SK-N-SH treated with all-trans-retinoic acid at 6 μM for 48 hours (cell line): ENCODE measurements around the gene CSF1R.

Experiments
- ARNTL ChIP-seq: fragments of 450-650 bp; formaldehyde crosslinking; IDR thresholded peaks from 2 replicates; pipeline ENCODE4 v1.5.0; 2020; ENCODE audit warnings: low read depth, mild to moderate bottlenecking, moderate library complexity, borderline replicate concordance
- CREB5 ChIP-seq: fragments of 250-450 bp; sonication (Bioruptor Pico); IDR thresholded peaks from 2 replicates; pipeline ENCODE4 v1.5.1; 2020; ENCODE audit warnings: low read depth, mild to moderate bottlenecking, moderate library complexity
- CSDC2 ChIP-seq: fragments of 250-450 bp; sonication (Bioruptor Pico); IDR thresholded peaks from 2 replicates; pipeline ENCODE4 v1.5.0; 2020; ENCODE audit warnings: mild to moderate bottlenecking, moderate library complexity
- ESRRG ChIP-seq: fragments of 250-450 bp; sonication (Bioruptor Pico); IDR thresholded peaks from 2 replicates; pipeline ENCODE4 v1.6.1; 2021; ENCODE audit warnings: mild to moderate bottlenecking
- RARB ChIP-seq: fragments of 250-450 bp; sonication (Bioruptor Pico); IDR thresholded peaks from 2 replicates; pipeline ENCODE4 v1.8.0; 2021; ENCODE audit warnings: mild to moderate bottlenecking, moderate library complexity
- SNAI2 ChIP-seq: fragments of 250-450 bp; sonication (Bioruptor Pico); IDR thresholded peaks from 2 replicates; pipeline ENCODE4 v1.5.0; 2020; ENCODE audit warnings: mild to moderate bottlenecking, moderate library complexity
- TCF4 ChIP-seq: fragments of 250-450 bp; sonication (Bioruptor Pico); IDR thresholded peaks from 2 replicates; pipeline ENCODE4 v1.8.0; 2021; ENCODE audit warnings: mild to moderate bottlenecking, moderate library complexity, borderline replicate concordance
- TOX ChIP-seq: fragments of 250-450 bp; sonication (Bioruptor Pico); IDR thresholded peaks from 2 replicates; pipeline ENCODE4 v1.8.0; 2021; ENCODE audit warnings: mild to moderate bottlenecking, moderate library complexity, borderline replicate concordance
- ZFP3 ChIP-seq: fragments of 250-450 bp; sonication (Bioruptor Pico); IDR thresholded peaks from 2 replicates; pipeline ENCODE4 v1.5.0; 2020; ENCODE audit warnings: mild to moderate bottlenecking, moderate library complexity
- ZFP30 ChIP-seq: fragments of 450-650 bp; formaldehyde crosslinking; IDR thresholded peaks from 2 replicates; pipeline ENCODE4 v1.5.0; 2022; ENCODE audit warnings: mild to moderate bottlenecking, moderate library complexity
- ZNF70 ChIP-seq: fragments of 450-650 bp; formaldehyde crosslinking; IDR thresholded peaks from 2 replicates; pipeline ENCODE4 v1.5.0; 2020; ENCODE audit warnings: mild to moderate bottlenecking, moderate library complexity
- TF ChIP-seq, protein P1 (sequence below): fragments of 250-450 bp; sonication (Bioruptor Pico); IDR thresholded peaks from 2 replicates; pipeline ENCODE4 v1.8.0; 2020; ENCODE audit warnings: mild to moderate bottlenecking, moderate library complexity, borderline replicate concordance
- TF ChIP-seq, protein P2 (sequence below): fragments of 250-450 bp; sonication (Bioruptor Pico); IDR thresholded peaks from 2 replicates; pipeline ENCODE4 v1.5.0; 2020; ENCODE audit warnings: mild to moderate bottlenecking, moderate library complexity

- TF ChIP-seq RARB (CRISPR knock-in tag) (no peak), SNAI2 (no peak), CREB5 (CRISPR knock-in tag) (no peak), ZFP3 (no peak), ZFP30 (CRISPR knock-in tag) (no peak), ESRRG (CRISPR knock-in tag) (no peak), ZNF70 (CRISPR knock-in tag) (no peak), TOX (no peak), TCF4 (CRISPR knock-in tag) (no peak), ARNTL (CRISPR knock-in tag) (no peak), CSDC2 (CRISPR knock-in tag) (no peak)
- TF ChIP-seq, protein P1, sequence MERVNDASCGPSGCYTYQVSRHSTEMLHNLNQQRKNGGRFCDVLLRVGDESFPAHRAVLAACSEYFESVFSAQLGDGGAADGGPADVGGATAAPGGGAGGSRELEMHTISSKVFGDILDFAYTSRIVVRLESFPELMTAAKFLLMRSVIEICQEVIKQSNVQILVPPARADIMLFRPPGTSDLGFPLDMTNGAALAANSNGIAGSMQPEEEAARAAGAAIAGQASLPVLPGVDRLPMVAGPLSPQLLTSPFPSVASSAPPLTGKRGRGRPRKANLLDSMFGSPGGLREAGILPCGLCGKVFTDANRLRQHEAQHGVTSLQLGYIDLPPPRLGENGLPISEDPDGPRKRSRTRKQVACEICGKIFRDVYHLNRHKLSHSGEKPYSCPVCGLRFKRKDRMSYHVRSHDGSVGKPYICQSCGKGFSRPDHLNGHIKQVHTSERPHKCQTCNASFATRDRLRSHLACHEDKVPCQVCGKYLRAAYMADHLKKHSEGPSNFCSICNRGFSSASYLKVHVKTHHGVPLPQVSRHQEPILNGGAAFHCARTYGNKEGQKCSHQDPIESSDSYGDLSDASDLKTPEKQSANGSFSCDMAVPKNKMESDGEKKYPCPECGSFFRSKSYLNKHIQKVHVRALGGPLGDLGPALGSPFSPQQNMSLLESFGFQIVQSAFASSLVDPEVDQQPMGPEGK (CRISPR knock-in tag), result no peak
- TF ChIP-seq, protein P2, sequence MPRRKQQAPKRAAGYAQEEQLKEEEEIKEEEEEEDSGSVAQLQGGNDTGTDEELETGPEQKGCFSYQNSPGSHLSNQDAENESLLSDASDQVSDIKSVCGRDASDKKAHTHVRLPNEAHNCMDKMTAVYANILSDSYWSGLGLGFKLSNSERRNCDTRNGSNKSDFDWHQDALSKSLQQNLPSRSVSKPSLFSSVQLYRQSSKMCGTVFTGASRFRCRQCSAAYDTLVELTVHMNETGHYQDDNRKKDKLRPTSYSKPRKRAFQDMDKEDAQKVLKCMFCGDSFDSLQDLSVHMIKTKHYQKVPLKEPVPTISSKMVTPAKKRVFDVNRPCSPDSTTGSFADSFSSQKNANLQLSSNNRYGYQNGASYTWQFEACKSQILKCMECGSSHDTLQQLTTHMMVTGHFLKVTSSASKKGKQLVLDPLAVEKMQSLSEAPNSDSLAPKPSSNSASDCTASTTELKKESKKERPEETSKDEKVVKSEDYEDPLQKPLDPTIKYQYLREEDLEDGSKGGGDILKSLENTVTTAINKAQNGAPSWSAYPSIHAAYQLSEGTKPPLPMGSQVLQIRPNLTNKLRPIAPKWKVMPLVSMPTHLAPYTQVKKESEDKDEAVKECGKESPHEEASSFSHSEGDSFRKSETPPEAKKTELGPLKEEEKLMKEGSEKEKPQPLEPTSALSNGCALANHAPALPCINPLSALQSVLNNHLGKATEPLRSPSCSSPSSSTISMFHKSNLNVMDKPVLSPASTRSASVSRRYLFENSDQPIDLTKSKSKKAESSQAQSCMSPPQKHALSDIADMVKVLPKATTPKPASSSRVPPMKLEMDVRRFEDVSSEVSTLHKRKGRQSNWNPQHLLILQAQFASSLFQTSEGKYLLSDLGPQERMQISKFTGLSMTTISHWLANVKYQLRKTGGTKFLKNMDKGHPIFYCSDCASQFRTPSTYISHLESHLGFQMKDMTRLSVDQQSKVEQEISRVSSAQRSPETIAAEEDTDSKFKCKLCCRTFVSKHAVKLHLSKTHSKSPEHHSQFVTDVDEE (CRISPR knock-in tag), result no peak
These were observed 35.8 kb upstream of the CSF1R start for GRCh38 chr5:150122158-150122510.
